ENCODE measurements around the gene CFAP97D2.
"Not testable (repeated sequence)": the region's sequence is repeated elsewhere in the genome, so short reads cannot be mapped to it uniquely, and the experiment has no call there.

The CFAP97D2 gene

GRCh38 chr13:114236227-114236626, 57.2 kb downstream of the CFAP97D2 start:
- DNase-seq = no peak

GRCh38 chr13:114237415-114238112, 58.5 kb downstream of the CFAP97D2 start:
- no peak for DNase-seq

- no peak for DNase-seq
These were observed 62.9 kb downstream of the CFAP97D2 start for GRCh38 chr13:114241918-114242317.

GRCh38 chr13:114243971-114244370, 64.9 kb downstream of the CFAP97D2 start:
- DNase-seq = no peak

- no peak for DNase-seq
These were observed 65.6 kb downstream of the CFAP97D2 start for GRCh38 chr13:114244637-114245036.

- no peak for DNase-seq
These were observed 69.0 kb downstream of the CFAP97D2 start for GRCh38 chr13:114248011-114248410.

DNA sequence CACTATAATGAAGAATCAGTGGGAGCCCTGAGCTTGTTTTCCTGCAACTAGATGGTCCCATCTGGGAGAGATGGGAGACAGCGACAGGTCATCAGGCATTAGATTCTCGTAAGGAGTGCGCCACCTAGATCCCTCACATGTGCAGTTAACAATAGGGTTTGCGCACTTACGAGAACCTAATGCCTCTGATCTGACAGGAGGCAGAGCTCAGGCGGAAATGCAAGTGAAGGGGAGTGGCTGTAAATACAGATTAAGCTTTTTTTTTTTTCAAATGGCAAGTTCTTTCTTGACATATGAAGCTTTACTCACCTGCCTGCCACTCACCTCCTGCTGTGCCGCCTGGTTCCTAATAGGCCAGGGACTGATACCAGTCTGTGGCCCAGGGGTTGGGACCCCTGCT, 70.0 kb downstream of the CFAP97D2 start:
- DNase-seq = no peak

DNA sequence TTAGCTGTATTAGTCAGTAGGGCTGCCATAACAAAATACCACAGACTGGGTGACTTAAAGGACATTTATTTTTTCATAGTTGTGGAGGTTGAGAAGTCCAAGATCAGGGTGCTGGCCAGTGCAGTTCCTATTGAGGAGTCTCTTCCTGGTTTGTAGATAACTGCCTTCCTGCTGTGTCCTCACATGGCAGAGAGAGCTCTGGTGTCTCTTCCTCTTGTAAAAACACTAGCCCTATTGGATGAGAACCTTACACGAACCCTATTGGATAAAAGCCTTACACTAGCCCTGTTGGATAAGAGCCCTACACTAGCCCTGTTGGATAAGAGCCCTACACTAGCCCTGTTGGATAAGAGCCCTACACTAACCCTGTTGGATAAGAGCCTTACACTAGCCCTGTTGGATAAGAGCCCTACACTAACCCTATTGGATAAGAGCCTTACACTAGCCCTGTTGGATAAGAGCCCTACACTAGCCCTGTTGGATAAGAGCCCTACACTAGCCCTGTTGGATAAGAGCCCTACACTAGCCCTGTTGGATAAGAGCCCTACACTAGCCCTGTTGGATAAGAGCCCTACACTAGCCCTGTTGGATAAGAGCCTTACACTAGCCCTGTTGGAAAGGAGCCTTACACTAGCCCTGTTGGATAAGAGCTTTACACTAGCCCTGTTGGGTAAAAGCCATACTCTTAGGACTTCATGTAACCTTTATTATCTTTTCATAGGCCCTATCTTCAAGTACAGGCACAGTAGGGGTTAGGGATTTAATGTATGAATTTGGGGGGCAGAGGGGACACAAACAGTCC, 72.8 kb downstream of the CFAP97D2 start:
- DNase-seq = not testable (repeated sequence)

- peak; percentile 17 for DNase-seq
These were observed 77.5 kb downstream of the CFAP97D2 start for GRCh38 chr13:114256547-114256946.

- no peak for DNase-seq
These were observed 78.0 kb downstream of the CFAP97D2 start for GRCh38 chr13:114257014-114257413.

GRCh38 chr13:114258589-114258988, 79.5 kb downstream of the CFAP97D2 start:
- no peak for DNase-seq

DNA sequence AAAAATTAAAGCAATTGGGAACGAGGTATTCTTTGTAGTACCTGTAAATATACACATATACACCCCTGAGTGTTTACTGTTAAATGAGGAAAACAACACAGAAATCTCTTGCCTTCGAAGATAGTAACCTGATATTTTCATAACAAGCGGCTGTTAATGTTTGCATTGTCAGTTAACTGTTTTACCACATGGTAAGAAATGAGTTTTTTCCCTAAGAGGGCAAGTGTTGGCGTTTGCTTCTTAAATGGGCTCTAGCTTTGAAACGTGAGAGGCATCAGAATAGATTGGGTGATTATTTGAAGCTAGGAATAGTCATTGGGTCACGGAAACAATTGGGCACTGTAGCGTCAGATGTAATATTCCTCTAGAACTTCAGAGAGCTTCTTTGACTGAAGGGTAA, 80.3 kb downstream of the CFAP97D2 start:
- no peak for DNase-seq

- DNase-seq = no peak
These were observed 80.9 kb downstream of the CFAP97D2 start for GRCh38 chr13:114259974-114260373.

GRCh38 chr13:114260814-114261213, 81.8 kb downstream of the CFAP97D2 start:
- no peak for DNase-seq

- no peak for DNase-seq
These were observed 82.4 kb downstream of the CFAP97D2 start for GRCh38 chr13:114261328-114261965.

- peak; percentile 55 for DNase-seq
These were observed 84.5 kb downstream of the CFAP97D2 start for GRCh38 chr13:114263578-114263977.

DNA sequence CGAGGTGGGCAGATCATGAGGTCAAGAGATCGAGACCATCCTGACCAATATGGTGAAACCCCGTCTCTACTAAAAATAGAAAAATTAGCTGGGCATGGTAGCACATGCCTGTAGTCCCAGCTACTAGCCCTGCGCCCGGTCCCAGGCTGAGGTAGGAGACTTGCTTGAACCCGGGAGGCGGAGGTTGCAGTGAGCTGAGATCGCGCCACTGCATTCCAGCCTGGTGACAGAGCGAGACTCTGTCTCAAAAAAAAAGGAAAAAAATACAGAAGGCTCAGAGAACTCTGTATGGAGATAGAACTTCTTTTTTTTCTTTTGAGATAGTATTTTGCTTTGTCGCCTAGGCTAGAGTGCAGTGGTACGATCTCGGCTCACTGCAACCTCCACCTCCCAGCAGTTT, 85.3 kb downstream of the CFAP97D2 start:
- DNase-seq = not testable (repeated sequence)

GRCh38 chr13:114264886-114265611, 86.0 kb downstream of the CFAP97D2 start:
- no peak for DNase-seq

DNA sequence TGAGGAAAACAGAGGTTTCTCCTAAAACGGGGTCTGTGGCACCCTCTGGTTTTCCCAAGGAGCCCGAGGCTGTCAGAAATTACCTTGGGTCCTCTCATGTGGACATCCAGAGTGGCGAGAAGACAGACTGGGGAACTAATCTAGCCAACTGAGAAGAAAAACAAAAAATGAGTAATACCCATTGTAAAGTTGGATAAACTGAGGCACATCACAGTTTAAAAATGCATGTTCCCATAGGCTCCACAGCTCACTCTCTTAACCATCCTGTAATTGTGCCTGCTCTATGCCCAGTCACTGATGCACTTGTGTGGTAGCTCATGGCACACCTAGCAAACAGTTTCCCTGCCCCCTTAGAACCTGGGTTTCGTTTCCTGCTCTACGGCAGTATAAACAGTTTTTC, 87.2 kb downstream of the CFAP97D2 start:
- DNase-seq = no peak

DNA sequence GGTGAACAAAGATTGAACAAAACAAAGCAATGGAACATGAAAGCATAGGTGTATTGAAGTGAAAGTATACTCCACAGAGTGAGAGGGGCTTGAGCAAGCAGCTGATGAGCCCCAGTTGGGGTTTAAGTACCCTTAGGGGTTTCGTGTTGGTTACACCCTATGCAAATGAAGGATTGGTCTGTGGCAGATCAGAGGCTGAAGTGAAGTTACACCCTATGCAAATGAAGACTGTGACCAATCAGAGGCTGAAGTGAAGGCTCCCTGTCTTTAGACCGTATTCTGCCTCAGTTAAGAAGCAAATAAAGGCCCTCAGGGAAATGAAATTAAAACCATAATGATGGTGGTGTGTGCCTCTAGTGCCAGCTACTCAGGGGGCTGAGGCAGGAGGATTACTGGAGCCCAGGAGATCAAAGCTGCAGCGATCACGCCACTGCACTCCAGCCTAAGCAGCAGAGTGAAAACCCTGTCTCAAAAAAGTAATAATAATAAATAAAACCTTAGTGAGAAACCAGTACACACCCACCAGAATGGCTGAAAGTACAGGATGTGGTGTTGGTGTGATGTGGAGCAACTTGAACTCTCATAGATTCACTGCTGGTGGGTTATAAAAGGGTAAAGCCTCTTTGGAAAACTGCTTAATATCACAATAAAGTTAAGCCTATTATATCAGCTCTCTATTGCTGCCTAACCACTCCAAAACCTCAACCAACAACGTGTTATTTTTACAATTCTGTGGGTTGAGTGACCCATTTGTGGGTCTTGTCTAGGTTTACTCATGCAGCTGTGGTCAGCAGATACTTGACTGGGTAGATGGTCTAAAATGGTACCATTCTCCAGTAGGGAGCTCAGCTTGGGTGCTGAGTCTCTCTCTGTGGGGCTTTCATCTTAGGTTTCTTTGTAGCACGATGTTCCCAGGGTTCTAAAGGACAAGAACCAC, 89.6 kb downstream of the CFAP97D2 start:
- DNase-seq = no peak

DNA sequence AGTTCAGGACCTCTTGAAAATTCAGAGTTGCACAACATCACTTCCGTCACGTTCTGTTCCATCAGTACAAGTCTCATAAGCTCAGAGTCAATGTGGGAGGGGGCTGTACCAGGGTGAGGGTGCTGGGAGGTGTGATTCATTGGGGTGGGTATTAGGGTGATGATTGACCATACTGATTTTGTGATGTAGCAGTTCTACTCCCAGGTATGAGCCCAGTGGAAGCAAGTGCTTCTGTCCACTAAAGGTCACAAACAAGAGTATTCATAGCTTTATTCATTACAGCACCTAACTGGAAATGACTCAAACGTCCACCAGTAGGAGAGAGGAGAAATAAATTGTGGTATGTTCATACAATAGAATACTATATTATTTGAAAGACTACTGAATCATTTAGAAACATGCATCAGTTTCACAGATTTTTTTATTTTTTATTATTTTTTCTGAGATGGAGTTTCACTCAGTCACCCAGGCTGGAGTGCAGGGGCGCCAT, 90.3 kb downstream of the CFAP97D2 start:
- DNase-seq = no peak
